GM13976 (cell line): Measurements from ENCODE around the gene CYSTM1.

Experiments used
- DNase-seq: peaks from one replicate; pipeline ENCODE4 v3.0.0; 2012; ENCODE audit warnings: low spot score
- CTCF ChIP-seq: IDR thresholded peaks from 2 replicates; pipeline ENCODE4 v1.5.1; 2012; ENCODE audit warnings: borderline replicate concordance, mild to moderate bottlenecking; ENCODE audit not compliant: insufficient read depth; ENCODE audit errors: extremely low read depth, missing control alignments, control extremely low read depth
- in situ Hi-C: fragments of 300-500 bp; cut with MboI; formaldehyde crosslinking; loops from one replicate; pipeline ENCODE4 v1.12.0; 2022; ENCODE audit warnings: low sequenced_read_pairs, mixed read lengths, inconsistent platforms; ENCODE audit not compliant: unreplicated experiment

Gene CYSTM1

GRCh38 chr5:140265845-140266244, 90.9 kb downstream of the CYSTM1 start:
- no peak for DNase-seq
- no peak for TF ChIP-seq CTCF
- in situ Hi-C loops = no loop called here

- in situ Hi-C loops = no loop called here
- DNase-seq = no peak
- TF ChIP-seq CTCF = no peak
Measured at GRCh38 chr5:140266471-140267200, 91.6 kb downstream of the CYSTM1 start.

- in situ Hi-C loops = no loop called here
- no peak for DNase-seq
- no peak for TF ChIP-seq CTCF
Measured at GRCh38 chr5:140267201-140267540, 92.2 kb downstream of the CYSTM1 start.

- no peak for DNase-seq
- in situ Hi-C loops = no loop called here
- no peak for TF ChIP-seq CTCF
Measured at GRCh38 chr5:140267559-140268018, 92.6 kb downstream of the CYSTM1 start.

GRCh38 chr5:140270008-140270407, 95.0 kb downstream of the CYSTM1 start:
- in situ Hi-C loops = no loop called here
- DNase-seq = no peak
- no peak for TF ChIP-seq CTCF

- in situ Hi-C loops = no loop called here
- no peak for TF ChIP-seq CTCF
- no peak for DNase-seq
Measured at GRCh38 chr5:140273401-140273877, 98.5 kb downstream of the CYSTM1 start.
